NT2/D1 (cell line): ENCODE results near the gene GAK.

Experiments used
- SUZ12 ChIP-seq: IDR thresholded peaks from 2 replicates; pipeline ENCODE4 v1.6.1; 2011; ENCODE audit not compliant: insufficient read length, insufficient read depth; ENCODE audit errors: extremely low read depth
- YY1 ChIP-seq: IDR thresholded peaks from 2 replicates; pipeline ENCODE4 v1.6.1; 2011; ENCODE audit not compliant: insufficient read length, insufficient read depth
- ZNF274 ChIP-seq: IDR thresholded peaks from 2 replicates; pipeline ENCODE4 v1.6.1; 2011; ENCODE audit warnings: mild to moderate bottlenecking, low read depth, low read length

GRCh38 chr4:949656-950055, 17.5 kb upstream of the GAK start:
- no peak for TF ChIP-seq ZNF274
- no peak for TF ChIP-seq YY1
- TF ChIP-seq SUZ12: no peak
